ENCODE data around the gene NUP210L.
"Not testable (repeated sequence)": the region's sequence is repeated elsewhere in the genome, so short reads cannot be mapped to it uniquely, and the experiment has no call there.

NUP210L gene

DNA sequence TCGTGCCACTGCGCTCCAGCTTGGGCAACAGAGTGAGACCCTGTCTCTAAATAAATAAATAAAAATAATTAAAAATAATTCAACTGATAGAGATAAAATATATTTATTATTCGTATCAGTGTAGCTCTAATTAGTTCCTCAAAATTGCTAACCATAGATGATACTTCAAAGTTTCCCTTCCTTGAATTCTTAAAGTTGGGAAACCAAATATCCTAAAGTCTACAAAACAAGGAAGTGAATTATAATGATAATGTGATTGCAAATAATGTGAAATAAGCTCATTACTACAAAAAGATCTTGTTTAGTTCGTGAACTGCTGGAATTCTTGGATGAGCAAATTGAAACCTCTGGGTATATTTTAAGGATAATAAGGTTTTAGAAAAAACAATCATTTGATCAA, 60.5 kb downstream of the NUP210L start:
- no peak for DNase-seq

GRCh38 chr1:154093699-154094098, 61.2 kb downstream of the NUP210L start:
- no peak for DNase-seq

GRCh38 chr1:154091706-154092105, 63.2 kb downstream of the NUP210L start:
- no peak for DNase-seq

DNA sequence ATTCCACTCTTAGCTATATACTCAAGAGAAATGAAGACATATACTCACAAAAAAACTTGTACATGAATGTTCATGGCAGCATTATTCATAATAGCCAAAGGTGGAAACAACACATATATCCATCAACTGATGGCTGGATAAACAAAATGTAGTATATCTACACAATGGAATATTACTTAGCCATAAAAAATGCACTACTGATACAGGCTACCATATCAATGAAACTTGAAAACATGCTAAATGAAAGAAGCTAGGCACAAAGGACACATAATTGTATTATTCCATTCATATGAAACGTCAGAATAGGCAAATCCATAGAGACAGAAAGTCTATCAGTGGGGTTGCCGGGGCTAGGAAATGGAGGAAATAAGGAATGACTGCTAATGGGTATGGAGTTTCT, 67.3 kb downstream of the NUP210L start:
- no peak for DNase-seq

DNA sequence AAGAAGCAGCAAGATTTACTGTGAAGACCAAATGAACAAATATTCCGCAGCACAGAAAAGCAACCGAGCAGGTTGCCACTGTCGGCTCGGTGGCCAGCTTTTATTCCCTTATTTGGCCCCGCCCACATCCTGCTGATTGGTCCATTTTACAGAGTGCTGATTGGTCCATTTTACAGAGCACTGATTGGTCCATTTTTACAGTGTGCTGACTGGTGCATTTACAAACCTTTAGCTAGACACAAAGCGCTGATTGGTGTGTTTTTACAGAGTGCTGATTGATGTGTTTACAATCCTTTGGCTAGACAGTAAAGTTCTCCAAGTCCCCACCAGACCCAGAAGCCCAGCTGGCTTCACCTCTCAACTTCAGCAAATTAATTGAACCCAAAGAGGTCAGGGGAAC, 71.8 kb downstream of the NUP210L start:
- not testable (repeated sequence) for DNase-seq

GRCh38 chr1:154081386-154082126, 73.3 kb downstream of the NUP210L start:
- no peak for DNase-seq

DNA sequence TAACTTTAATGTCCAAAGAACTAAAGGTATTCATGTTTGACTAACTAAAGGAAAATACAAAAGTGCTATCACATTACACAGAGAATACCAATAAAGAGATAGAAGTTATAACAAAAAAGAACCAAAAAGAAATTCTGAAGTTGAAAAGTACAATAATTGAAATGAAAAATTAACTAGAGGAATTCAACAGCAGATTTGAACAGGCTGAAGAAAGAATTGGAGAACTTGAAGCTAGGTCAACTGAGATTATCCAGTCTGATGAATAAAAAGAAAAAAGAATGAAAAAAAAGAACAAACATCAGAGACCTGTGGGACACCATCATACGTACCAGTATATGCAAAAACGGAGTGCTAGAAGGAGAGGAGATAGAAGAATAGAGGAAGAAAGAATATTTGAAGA, 78.5 kb downstream of the NUP210L start:
- DNase-seq: no peak

DNA sequence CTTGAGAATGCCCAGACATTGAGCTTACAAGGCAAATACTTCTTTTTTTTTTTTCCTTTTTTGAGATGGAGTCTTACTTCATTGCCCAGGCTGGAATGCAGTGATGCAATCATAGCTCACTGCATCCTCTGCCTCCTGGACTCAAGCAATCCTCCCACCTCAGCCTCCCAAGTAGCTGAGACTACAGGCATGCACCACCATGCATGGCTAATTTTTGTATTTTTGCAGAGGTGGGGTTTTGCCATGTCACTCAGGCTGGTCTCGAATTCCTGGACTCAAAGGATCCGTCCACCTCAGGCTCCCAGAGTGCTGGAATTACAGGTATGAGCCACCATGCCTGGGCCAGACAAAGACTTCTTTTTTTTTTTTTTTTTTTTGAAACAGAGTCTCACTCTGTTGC, 79.1 kb downstream of the NUP210L start:
- DNase-seq: no peak

DNA sequence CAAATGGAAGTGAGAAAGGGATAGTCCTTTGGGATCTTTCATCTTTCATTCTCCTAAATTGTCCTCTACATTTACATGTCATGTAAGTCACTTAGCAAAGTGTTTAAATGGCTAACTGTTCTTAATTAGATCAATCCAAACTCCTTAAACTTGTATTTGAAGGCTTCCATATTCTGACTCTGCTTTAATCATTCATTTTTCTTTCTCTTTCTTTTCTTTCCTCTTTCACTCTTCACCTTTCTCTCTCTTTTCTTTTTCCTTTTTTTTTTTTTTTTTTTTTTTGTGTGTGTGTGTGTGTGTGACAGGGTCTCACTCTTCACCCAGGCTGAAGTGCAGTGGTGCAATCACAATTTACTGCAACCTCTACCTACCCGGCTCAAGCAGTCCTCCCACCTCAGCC, 92.6 kb downstream of the NUP210L start:
- no peak for DNase-seq

GRCh38 chr1:154047436-154047835, 107.4 kb downstream of the NUP210L start:
- not testable (repeated sequence) for DNase-seq

- DNase-seq: not testable (repeated sequence)
Observed at GRCh38 chr1:154033697-154034096, 121.2 kb downstream of the NUP210L start.

GRCh38 chr1:154019940-154020339, 134.9 kb downstream of the NUP210L start:
- no peak for DNase-seq

DNA sequence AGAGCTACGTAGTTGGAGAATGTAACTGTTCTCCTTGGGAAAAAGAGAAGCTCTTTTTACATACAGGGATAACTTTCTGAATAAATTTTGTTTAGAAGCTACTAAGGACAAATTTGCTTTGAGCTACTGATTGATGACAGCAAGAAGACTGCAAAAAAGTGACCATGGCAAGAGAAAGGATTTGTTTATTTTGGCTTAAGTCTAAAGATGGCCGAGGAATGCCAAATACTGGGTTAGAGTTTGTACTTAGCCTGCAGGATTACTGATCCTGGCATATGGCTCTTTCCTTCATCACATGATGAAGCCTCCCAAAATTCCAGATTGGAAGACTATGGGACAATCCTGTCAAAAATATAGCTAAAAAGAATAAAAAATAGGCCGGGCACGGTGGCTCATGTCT, 135.6 kb downstream of the NUP210L start:
- DNase-seq: no peak

- DNase-seq: no peak
Observed at GRCh38 chr1:154014154-154014907, 140.5 kb downstream of the NUP210L start.

DNA sequence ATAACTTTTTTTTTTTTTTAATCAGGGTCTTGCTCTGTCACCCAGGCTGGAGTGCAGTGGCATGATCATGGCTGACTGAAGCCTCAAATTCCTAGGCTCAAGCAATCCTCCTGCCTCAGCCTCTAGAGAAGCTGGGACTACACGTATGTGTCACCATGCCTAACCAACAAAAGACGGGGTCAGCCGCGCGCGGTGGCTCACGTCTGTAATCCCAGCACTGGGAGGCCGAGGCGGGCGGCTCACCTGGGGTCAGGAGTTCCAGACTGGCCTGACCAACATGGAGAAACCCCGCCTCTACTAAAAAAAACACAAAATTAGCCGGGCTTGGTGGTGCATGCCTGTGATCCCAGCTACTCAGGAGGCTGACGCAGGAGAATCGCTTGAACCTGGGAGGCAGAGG, 142.3 kb downstream of the NUP210L start:
- DNase-seq: not testable (repeated sequence)

- no peak for DNase-seq
Observed at GRCh38 chr1:154012129-154012528, 142.7 kb downstream of the NUP210L start.

DNA sequence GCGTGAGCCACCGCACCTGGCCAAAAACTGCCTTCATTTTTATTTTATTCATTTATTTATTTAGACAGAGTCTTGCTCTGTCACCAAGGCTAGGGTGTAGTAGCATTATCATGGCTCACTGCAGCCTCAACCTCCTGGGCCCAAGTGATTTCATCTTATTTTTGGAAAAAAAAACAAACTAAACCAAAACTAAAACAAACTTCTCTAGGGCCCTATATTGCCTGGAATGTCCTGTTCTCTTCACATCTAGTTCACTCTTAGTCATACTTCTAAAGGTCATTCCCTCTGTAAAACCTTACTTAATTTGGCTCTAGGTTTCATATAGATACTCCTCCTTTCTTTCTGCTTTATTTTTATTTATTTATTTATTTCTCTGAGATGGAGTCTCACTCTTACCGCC, 148.7 kb downstream of the NUP210L start:
- DNase-seq: no peak

DNA sequence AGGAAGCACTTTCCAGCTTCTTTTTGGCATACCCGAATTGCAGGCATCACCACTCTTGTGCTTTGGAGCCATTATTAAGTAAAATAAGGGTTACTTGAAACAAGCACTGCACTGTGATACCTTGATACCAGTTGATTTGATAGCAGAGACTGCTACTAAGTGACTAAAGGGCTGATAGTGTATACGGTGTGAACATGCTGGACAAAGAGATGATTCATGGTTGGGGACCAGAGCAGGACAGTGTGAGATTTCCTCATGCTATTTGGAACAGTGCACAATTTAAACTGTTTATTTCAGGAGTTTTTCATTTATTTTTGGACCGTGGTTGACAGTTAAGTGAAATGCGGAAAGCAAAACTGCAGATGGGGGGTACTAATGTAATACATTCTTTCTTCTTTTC, 154.5 kb downstream of the NUP210L start:
- no peak for DNase-seq

DNA sequence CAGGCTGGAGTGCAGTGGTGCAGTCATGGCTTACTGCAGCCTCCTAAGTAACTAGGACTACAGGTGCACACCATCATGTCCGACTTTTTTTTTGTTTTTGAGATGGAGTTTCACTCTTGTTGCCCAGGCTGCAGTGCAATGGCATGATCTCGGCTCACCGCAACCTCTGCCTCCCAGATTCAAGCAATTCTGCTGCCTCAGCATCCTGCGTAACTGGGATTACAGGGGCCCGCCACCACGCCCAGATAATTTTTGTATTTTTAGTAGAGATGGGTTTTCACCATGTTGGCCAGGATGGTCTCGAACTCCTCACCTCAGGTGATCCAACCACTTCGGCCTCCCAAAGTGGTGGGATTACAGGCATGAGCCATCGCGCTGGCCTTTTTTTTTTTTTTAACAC, 158.0 kb downstream of the NUP210L start:
- not testable (repeated sequence) for DNase-seq

DNA sequence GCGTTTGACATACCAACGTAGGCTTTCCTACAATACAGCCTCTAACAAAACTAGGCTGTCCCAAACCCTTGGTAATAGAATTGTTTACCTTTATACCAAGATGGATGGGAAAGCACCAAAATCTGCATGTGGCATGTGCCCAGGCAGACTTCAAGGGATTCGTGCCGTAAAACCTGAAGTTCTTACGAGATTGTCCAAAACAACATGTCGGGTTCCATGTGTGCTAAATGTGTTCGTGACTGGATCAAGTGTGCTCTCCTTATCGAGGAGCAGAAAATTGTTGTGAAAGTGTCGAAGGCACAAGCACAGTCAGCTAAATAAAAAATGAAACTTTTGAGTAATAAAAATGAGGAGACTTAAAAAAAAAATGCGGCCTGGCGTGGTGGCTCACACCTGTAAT, 159.2 kb downstream of the NUP210L start:
- DNase-seq: no peak

DNA sequence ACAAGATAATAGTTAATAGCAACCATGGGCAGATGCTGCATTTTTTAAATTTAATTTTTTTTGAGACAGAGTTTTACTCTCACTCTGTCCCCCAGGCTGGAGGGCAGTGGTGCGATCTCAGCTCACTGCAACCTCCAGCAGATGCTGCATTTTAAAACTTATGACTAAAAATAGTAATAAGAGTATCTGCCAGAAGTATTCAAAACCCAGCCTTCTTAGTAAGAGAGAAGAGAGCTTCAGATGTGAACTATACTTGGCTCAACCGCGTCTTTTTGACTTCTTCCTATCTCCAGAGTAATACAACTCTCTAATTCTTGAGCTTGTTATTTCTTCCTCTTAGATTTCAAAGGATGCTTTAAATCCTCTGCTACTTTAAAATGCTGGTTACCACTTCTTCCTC, 159.7 kb downstream of the NUP210L start:
- DNase-seq: no peak

GRCh38 chr1:153991806-153992205, 163.1 kb downstream of the NUP210L start:
- DNase-seq: no peak

GRCh38 chr1:153991151-153991630, 163.7 kb downstream of the NUP210L start:
- no peak for DNase-seq

DNA sequence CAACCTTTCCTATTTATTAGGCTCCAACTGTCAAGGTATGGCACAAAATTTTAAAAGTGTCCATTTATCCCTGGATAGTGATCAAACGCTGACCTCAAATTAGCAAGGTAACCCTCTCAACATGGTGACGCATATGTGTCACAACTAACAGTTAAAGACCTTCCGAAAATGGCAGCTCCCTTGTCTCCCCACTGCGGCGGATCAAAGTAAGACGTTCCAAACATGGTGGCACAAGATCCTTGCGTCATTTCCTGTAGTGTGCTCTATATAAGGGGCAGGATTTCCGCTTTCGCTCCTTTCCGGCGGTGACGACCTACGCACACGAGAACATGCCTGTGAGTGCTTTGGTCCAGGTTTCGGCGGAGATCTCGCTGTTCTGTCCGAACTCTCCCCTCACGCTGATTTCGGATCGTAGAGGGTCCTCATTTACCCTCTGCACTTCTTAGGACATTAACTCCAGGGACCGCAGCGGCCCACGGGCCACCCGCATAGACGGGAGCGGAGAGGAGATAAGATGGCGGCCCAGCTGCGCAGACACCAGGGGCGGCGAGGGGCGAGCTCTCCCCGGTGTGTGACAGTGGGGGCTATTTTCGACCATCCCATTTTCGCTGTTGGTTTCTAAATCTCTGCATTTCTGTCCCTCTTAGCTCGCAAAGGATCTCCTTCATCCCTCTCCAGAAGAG, 164.3 kb downstream of the NUP210L start, which contains the start of gene RPS27:
TSS of gene RPS27 (plus strand) at position 295 of the 683 bp plus-strand sequence. CDS start at position 330, 35 bp downstream.
- peak; percentile 87 to 99 for DNase-seq

Data from hippocampal formation (tissue), 2 donors.